NB4 (cell line): ENCODE data around the gene RRAGC.

Source experiments
- CTCF ChIP-seq: IDR thresholded peaks from one replicate; pipeline ENCODE4 v1.5.1; 2012; ENCODE audit warnings: low read depth, low read length
- POLR2A ChIP-seq: IDR thresholded peaks from 2 replicates; pipeline ENCODE4 v1.6.1; 2011; ENCODE audit warnings: mild to moderate bottlenecking; ENCODE audit not compliant: insufficient read length; ENCODE audit errors: extremely low read depth

- no peak for TF ChIP-seq CTCF
- TF ChIP-seq POLR2A = no peak
Measured at GRCh38 chr1:38905985-38906384, 46.4 kb upstream of the RRAGC start.
